GM18520 (cell line): ENCODE results near the gene ZBTB5.
"Not testable (repeated sequence)": the region's sequence is repeated elsewhere in the genome, so short reads cannot be mapped to it uniquely, and the experiment has no call there.

Experiments used
- ATAC-seq: cut with Tn5 transposase; IDR thresholded peaks from one replicate; pipeline ENCODE4 v1.9.1; 2021; ENCODE audit not compliant: unreplicated experiment

ZBTB5 gene

GRCh38 chr9:37408933-37409710 is 56.1 kb downstream of the ZBTB5 start:
- ATAC-seq = peak; percentile 88

- no peak for ATAC-seq
These were observed 57.8 kb downstream of the ZBTB5 start for GRCh38 chr9:37407468-37407867.

DNA sequence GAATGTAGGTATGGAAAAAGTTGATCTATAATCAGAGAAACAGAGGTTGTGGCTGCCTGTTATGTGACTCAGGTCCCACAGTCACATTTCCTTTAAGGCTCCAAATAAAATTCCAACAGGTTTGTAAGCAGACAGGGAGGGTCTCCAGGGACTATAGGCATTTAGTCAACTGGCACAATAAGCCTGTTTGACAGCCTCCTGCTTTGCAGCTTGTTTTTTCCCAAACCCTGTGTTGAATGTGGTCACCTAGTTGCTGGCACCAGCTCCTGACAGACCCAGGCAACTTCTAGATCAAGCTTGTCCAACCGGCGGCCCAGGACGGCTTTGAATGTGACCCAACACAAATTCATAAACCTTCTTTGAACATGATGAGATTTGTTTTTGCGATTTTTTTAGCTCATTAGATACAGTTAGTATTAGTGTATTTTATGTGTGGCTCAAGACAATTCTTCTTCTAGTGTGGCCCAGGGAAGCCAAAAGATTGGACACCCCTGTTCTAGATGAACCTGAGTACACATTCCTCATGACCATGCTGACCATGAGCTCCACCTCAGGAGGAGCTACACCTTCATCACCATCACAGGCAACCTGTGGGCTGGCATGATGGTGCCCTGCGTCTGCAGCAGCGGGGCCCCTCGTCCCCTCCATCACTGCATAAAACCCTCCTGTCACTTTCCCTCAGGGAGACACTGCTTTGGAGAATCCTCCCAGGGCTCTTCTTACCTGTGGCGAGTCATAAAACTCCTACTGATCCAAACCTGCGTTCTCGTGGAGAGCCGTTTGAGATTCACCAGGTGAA is 58.4 kb downstream of the ZBTB5 start:
- ATAC-seq = no peak

DNA sequence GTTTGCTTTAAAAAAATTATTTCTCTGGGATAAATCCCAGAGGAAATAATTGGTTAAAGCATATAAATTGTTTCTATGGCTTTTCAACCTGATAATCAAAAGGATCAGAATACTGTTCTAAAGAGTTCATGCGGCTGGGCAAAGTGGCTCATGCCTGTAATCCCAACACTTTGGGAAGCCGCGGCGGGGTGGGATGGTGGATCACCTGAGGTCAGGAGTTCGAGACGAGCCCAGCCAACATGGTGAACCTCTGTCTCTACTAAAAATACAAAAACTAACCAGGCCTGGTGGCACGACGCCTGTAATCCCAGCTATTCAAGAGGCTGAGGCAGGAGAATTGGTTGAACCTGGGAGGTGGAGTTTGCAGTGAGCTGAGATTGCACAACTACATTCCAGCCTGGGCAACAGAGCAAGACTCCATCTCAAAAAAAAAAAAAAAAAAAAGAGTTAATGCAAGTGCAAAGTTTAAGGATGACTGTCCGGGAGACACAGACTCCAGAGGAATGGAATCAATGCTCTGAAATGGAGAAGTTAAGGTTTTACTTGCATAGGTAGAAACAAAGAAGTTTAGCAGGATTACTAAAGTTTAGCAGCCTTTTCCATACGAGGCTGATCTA is 59.4 kb downstream of the ZBTB5 start:
- no peak for ATAC-seq

GRCh38 chr9:37405350-37405749 is 59.9 kb downstream of the ZBTB5 start:
- ATAC-seq = no peak

DNA sequence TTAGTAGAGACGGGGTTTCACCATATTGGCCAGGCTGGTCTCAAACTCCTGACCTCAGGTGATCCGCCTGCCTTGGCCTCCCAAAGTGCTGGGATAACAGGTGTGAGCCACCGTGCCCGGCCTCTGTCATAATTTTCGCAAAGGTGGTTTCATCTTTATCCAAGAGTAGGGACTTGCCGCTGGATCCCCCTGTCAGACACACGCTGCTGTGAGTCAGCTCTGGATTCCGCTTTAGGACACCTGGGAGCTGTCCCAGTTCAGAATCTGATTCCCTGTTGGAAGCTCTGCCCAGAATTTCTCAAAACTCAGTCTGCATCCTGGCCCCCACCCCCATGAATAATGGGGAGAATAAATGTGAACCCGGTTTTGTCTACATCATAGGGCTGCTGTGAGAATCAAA is 60.7 kb downstream of the ZBTB5 start:
- no peak for ATAC-seq

DNA sequence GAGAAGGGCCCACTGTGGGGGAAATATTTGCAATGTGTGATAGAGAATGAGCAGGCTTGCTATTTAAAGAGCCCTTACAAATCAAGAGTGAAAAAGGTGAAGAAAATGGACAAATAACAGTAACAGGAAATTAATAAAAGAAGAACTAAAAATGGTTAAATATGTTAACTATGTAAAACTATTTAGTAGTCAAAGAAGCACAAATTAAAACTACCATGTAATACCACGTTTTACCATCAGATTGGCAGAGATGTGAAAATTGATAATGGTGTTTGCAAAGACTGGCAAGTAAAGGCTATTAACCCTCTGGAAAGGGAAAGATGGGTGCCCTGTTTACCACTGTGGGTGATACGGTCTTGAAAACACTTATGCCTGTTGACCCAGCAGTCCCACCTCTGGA is 65.9 kb downstream of the ZBTB5 start:
- no peak for ATAC-seq

DNA sequence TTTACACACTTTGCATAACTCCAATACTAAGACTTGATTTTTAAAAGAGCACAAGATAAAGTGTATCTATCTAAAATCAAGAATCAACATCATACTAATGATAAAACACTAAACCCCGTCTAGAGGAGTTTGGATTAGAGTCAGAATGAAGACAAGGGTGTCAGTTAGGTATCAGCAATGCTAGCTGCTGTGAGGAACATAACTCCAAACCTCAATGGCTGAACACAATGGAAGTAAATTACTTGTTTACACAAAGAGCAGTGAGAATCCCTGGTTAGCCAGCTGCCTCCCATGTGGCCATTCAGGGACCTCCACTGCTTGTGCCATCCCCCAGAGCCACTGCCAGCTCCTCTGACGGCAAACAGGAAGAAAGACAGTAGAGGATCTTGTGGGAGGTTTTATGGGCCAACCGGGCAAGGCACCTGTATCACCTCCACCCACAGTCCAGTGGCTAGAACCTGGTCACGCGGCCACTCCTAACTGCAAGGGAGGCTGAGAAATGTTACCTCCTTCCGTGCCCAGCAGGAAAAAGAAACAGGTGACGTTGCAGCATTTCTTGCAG is 66.7 kb downstream of the ZBTB5 start:
- no peak for ATAC-seq

DNA sequence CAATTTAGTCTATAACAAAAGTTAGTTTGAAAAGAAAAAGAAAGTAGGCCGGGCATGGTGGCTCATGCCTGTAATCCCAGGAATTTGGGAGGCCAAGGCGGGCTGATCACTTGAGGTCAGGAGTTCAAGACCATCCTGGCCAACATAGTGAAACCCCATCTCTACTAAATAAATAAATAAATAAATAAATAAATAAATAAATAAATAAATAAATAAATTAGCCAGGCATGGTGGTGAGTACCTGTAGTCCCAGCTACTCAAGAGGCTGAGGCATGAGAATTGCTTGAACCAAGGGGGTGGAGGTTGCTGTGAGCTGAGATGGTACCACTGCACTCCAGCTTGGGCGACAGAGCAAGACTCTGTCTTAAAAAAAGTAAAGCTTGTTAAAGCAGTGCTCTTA is 67.3 kb downstream of the ZBTB5 start:
- ATAC-seq = not testable (repeated sequence)

- ATAC-seq = no peak
These were observed 69.6 kb downstream of the ZBTB5 start for GRCh38 chr9:37395663-37396062.

- ATAC-seq = no peak
These were observed 70.0 kb downstream of the ZBTB5 start for GRCh38 chr9:37395229-37395628.

DNA sequence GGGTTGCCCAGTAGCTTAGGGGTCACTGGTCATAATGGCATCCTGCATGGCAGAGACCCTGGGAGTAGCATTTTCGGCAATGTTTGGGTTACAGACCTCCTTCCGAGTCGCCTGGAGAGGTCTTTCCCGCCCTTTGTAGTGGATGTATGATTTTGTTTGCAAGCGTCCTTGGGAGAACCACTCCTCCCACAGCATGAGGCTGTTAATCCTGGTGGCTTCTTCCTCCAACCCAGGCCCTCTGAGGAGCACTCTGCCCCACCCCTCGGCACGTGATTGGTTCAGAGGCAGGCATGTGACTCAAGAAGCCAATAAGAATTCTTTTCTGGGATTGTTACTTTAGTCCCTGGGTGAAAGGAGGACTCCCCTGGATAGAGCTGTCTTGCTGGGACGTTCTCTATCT is 73.0 kb downstream of the ZBTB5 start:
- ATAC-seq = no peak

DNA sequence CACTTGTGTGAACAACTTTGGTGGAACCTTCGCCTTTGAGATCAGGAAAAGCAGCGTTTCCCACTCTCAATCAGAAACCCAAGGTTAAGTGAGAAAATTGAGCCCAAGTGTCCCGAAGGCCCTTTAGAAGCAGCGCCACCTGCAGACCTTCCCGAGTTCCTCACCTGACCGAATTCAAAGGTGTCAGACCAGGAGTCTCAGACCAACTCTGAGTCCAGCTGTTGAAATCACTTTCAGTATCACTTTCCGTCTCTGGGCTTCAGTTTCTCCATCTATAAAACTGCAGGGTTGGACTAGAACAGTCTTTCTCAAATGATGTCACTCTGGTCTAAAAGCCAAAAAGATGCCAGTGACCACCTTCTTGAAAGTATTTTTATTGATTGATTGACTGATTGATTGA is 74.5 kb downstream of the ZBTB5 start:
- ATAC-seq = peak; percentile 83
